ENCODE data around the gene LTBP4.

DNA sequence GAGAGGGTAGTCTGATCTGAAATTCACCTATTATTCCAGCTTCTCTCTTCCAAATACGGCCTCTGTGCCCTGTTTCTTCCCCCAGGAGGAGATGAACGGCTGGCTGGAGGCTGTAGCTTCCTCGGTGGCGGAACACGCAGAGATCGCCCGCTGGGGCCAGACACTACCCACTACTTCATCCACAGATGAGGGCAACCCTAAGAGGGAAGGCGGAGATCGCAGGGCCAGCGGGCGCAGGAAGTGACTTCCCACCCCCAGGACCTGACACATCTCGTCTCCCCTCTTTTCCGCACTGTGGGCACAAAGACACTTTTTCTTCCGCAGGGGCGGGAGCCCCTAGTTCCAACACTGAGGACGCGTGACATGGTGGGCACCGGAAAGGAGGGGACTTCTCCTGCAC, 25.8 kb upstream of the LTBP4 start:
- TF ChIP-seq, protein P1, sequence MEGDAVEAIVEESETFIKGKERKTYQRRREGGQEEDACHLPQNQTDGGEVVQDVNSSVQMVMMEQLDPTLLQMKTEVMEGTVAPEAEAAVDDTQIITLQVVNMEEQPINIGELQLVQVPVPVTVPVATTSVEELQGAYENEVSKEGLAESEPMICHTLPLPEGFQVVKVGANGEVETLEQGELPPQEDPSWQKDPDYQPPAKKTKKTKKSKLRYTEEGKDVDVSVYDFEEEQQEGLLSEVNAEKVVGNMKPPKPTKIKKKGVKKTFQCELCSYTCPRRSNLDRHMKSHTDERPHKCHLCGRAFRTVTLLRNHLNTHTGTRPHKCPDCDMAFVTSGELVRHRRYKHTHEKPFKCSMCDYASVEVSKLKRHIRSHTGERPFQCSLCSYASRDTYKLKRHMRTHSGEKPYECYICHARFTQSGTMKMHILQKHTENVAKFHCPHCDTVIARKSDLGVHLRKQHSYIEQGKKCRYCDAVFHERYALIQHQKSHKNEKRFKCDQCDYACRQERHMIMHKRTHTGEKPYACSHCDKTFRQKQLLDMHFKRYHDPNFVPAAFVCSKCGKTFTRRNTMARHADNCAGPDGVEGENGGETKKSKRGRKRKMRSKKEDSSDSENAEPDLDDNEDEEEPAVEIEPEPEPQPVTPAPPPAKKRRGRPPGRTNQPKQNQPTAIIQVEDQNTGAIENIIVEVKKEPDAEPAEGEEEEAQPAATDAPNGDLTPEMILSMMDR (IDR thresholded peaks at IDR 0.05): no peak
- no peak for TF ChIP-seq POLR2A (IDR thresholded peaks at IDR 0.05)

Measured in tibial nerve (tissue), 3 donors.